HFFc6 (cell line): ENCODE measurements around the gene DLL4. TPM values are rescaled to one million over a fixed set of nuclear protein-coding genes. Genes with fewer than 3 reads are reported as not detected.
A peak's percentile ranks its signal among the peaks of the same experiment; 100 is the strongest.

Source experiments
- DNase-seq: peaks from one replicate; pipeline ENCODE4 v3.0.0-alpha.2; 2018
- H3K27ac Mint-ChIP-seq: 2 replicates; pipeline ENCODE4 v1.8.0; 2020; ENCODE audit warnings: mild to moderate bottlenecking, mixed read lengths
- H3K27me3 Mint-ChIP-seq: 2 replicates; pipeline ENCODE4 v1.8.0; 2021; ENCODE audit warnings: mild to moderate bottlenecking, moderate library complexity, mixed read lengths; ENCODE audit not compliant: insufficient read depth
- H3K36me3 Mint-ChIP-seq: 2 replicates; pipeline ENCODE4 v1.8.0; 2021; ENCODE audit warnings: low read depth, mixed read lengths
- H3K4me1 Mint-ChIP-seq: 2 replicates; pipeline ENCODE4 v1.8.0; 2020; ENCODE audit warnings: low read depth, mixed read lengths
- H3K4me3 Mint-ChIP-seq: 2 replicates; pipeline ENCODE4 v1.8.0; 2020; ENCODE audit warnings: mild to moderate bottlenecking, moderate library complexity, mixed read lengths
- H3K9me3 Mint-ChIP-seq: 2 replicates; pipeline ENCODE4 v1.8.0; 2020; ENCODE audit warnings: mild to moderate bottlenecking, mixed read lengths
- total RNA-seq, 6 experiments: library from RNA; stranded (reverse); fragmentation: NEBNext Ultra II Directional; extraction: Animal tissue kit (Norgen Biotek cat#: 25700); gene quantifications; 2 replicates in 1 of 6; 3 replicates in 5 of 6; pipeline ENCODE4 v1.2.3, GENCODE V29; 2021
- TF ChIP-seq, protein P1 (sequence below): fragments of 200-600 bp; sonication (generic); IDR thresholded peaks from 2 replicates; pipeline ENCODE4 v1.5.0; 2021; ENCODE audit warnings: antibody characterized with exemption, mild to moderate bottlenecking

The DLL4 gene
- total RNA-seq, 6 experiments from 2014 or later = 0.05 to 0.11 TPM; not detected in 4

DNA sequence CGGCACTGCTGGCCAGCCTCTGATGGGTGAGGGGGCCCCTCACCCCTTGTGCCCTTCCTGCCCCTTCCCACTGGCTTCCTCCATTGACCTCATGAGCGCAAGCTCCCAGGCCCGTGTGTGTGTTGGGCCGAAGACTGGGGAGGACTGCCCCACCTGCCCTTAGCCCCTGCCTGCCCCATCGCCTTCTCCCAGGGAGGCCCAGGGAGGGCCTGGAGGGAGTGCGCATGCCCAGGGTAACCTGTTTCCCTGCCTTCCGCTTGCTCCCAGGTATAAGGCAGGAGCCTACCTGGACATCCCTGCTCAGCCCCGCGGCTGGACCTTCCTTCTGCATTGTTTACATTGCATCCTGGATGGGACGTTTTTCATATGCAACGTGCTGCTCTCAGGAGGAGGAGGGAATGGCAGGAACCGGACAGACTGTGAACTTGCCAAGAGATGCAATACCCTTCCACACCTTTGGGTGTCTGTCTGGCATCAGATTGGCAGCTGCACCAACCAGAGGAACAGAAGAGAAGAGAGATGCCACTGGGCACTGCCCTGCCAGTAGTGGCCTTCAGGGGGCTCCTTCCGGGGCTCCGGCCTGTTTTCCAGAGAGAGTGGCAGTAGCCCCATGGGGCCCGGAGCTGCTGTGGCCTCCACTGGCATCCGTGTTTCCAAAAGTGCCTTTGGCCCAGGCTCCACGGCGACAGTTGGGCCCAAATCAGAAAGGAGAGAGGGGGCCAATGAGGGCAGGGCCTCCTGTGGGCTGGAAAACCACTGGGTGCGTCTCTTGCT is 8.8 kb downstream of the DLL4 start:
- DNase-seq = peak; percentile 58
- Mint-ChIP-seq H3K9me3 (no peaks in the 10 kb centered on the region), H3K27me3 (no peaks in the 10 kb centered on the region; the same call in 1 of the 2 replicates), H3K4me1 (peaks cover 30% of the 10 kb centered on the region), H3K36me3 (no peaks in the 10 kb centered on the region), H3K4me3 (no peak overlapping the region), H3K27ac (no peak overlapping the region)
- TF ChIP-seq, protein P1, sequence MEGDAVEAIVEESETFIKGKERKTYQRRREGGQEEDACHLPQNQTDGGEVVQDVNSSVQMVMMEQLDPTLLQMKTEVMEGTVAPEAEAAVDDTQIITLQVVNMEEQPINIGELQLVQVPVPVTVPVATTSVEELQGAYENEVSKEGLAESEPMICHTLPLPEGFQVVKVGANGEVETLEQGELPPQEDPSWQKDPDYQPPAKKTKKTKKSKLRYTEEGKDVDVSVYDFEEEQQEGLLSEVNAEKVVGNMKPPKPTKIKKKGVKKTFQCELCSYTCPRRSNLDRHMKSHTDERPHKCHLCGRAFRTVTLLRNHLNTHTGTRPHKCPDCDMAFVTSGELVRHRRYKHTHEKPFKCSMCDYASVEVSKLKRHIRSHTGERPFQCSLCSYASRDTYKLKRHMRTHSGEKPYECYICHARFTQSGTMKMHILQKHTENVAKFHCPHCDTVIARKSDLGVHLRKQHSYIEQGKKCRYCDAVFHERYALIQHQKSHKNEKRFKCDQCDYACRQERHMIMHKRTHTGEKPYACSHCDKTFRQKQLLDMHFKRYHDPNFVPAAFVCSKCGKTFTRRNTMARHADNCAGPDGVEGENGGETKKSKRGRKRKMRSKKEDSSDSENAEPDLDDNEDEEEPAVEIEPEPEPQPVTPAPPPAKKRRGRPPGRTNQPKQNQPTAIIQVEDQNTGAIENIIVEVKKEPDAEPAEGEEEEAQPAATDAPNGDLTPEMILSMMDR = peak; percentile 68

DNA sequence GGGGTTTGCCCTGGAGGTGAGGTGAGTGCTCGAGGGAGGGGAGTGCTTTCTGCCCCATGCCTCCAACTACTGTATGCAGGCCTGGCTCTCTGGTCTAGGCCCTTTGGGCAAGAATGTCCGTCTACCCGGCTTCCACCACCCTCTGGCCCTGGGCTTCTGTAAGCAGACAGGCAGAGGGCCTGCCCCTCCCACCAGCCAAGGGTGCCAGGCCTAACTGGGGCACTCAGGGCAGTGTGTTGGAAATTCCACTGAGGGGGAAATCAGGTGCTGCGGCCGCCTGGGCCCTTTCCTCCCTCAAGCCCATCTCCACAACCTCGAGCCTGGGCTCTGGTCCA is 9.4 kb downstream of the DLL4 start:
- no peak overlapping the region for H3K27ac Mint-ChIP-seq
- TF ChIP-seq, protein P1 = no peak
- no peaks in the 10 kb centered on the region; the same call in 1 of the 2 replicates for H3K27me3 Mint-ChIP-seq
- peaks cover 32% of the 10 kb centered on the region for H3K4me1 Mint-ChIP-seq
- no peaks in the 10 kb centered on the region for H3K36me3 Mint-ChIP-seq
- DNase-seq = no peak
- no peaks in the 10 kb centered on the region for H3K9me3 Mint-ChIP-seq
- no peak overlapping the region for H3K4me3 Mint-ChIP-seq

DNA sequence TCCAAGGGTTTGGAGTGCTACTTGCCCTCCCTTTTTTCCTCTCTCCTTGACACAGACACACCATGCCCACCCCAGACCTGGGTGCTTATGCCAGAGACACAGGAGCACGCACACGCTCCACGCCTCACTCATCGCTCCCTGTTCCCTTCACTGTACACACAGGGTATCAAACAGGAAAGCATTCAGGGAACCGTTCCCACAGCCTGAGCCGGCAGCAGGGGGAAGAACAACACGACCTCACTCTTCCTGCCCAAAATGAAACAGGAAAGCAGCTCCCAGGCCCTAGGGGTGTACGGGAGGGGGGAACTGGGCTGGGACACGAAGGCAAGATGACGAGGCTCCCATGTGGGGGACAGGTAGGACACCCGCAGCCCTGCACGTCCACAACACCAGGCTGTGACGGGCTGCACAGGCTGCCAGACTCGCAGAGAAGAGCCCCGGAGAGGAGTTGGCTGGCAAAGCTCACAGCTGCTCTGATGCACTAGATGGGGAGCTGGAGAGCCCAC is 11.2 kb downstream of the DLL4 start:
- Mint-ChIP-seq H3K27ac (peak overlapping the region; percentile 94), H3K4me3 (peak overlapping the region; percentile 81), H3K4me1 (peaks cover 32% of the 10 kb centered on the region), H3K27me3 (peaks cover 1% of the 10 kb centered on the region; the same call in 1 of the 2 replicates), H3K9me3 (no peaks in the 10 kb centered on the region), H3K36me3 (no peaks in the 10 kb centered on the region)
- TF ChIP-seq, protein P1 = no peak
- no peak for DNase-seq

DNA sequence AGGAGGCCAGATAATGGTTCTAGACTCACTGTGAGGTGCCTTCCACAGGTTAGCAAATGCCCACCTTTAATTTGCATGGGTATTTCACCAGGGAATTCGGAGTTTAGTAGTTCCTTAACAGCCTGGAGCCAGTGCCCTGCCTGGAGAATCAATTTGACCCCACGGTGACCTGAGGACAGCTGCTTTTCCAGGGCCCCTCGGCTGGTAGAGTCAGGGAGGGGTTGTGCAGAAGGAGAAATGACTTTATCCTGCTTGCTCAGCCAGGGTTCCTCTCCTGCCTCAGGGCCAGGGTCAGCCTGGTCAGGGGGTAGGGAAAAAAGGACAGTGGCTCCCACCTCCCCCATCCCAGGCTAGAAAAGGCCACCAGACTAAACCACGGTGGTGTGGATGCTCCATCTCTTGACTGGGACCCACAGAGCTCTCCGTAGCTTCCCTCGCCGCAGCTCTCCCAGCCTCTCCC is 12.0 kb downstream of the DLL4 start:
- DNase-seq = no peak
- no peaks in the 10 kb centered on the region for H3K36me3 Mint-ChIP-seq
- peaks cover 1% of the 10 kb centered on the region; the same call in 1 of the 2 replicates for H3K27me3 Mint-ChIP-seq
- no peaks in the 10 kb centered on the region for H3K9me3 Mint-ChIP-seq
- peak overlapping the region; percentile 94 for H3K27ac Mint-ChIP-seq
- TF ChIP-seq, protein P1 = no peak
- H3K4me3 Mint-ChIP-seq = peak overlapping the region; percentile 81
- peaks cover 32% of the 10 kb centered on the region for H3K4me1 Mint-ChIP-seq

DNA sequence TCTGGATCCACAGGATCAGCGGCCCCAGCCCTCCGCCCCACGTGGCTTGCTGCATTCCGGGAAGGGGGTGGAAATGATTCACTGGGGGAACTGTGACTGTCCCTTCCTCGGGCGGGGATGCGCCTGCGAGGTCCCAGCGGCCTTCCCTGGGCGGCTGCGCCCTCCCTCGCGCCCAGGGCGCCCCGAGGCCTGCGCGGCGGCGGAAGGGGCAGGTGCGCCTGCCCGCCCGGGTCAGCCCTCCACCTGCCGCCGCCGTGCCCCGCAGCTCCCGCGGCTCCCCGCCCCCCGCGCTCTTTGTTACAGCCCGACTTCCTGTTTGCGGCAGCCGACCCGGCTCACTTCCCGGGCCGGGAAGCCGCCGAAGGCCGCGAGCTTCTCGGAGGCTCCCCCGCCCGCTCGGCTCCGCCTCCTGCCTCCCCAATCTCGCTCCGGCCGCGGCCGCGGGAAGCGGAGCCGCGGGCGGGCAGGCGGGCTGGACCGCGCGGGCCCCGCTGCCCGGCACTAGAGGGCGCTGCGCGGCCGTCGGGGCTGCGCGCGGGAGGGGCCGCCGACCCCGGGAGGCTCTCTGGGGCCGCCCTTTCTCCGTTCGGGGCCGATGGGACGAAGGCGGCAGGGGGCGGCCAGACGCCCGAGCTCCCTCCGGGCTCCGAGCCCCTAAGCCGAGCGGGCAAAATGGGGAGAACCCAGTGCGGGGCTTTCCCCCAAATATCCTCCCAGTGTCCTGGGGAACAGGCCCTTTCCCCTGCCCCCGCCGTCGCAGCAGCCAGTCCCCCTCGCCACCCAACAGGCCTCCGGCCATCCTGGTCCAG is 12.6 kb downstream of the DLL4 start:
- Mint-ChIP-seq H3K4me1 (peaks cover 32% of the 10 kb centered on the region), H3K9me3 (no peaks in the 10 kb centered on the region), H3K27me3 (peaks cover 1% of the 10 kb centered on the region; the same call in 1 of the 2 replicates), H3K27ac (peak overlapping the region; percentile 94), H3K4me3 (peak overlapping the region; percentile 81), H3K36me3 (no peaks in the 10 kb centered on the region)
- TF ChIP-seq, protein P1 = peak; percentile 73
- peak; percentile 69 for DNase-seq
